AML-193 (cell line): Measurements from ENCODE around the gene IFT43.

ENCODE experiments used
- DNase-seq, 2 experiments: peaks; one replicate each; lab custom pipeline; 2025; lab: John Stamatoyannopoulos, UW

IFT43 gene

GRCh38 chr14:76081642-76082041, 96.1 kb downstream of the IFT43 start:
- no peak for DNase-seq

- no peak for DNase-seq
Observed at GRCh38 chr14:76083796-76084765, 98.5 kb downstream of the IFT43 start.

DNA sequence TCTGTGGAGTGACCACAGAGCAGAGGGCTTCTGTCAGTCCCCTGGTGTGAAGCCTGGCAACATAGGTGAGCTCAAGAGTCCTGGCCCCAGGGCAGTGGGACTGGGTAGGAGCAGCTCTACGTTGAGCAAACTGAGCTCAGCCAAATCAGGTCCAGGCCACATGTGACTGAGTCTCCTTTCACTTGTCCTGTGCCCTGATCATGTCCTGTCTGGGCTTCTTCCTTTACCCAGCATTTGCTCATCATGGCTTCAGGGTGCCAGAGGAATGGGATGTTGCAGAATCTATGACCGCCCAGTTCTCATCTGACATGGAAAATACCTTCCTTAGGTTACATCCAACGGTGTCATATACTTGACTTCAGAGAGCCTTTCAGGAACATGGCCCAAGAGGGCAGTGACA, 99.8 kb downstream of the IFT43 start:
- no peak for DNase-seq

- no peak for DNase-seq
Observed at GRCh38 chr14:76086636-76087035, 101.1 kb downstream of the IFT43 start.

- no peak for DNase-seq
Observed at GRCh38 chr14:76088326-76088725, 102.8 kb downstream of the IFT43 start.

GRCh38 chr14:76088771-76089571, 103.4 kb downstream of the IFT43 start:
- no peak for DNase-seq

DNA sequence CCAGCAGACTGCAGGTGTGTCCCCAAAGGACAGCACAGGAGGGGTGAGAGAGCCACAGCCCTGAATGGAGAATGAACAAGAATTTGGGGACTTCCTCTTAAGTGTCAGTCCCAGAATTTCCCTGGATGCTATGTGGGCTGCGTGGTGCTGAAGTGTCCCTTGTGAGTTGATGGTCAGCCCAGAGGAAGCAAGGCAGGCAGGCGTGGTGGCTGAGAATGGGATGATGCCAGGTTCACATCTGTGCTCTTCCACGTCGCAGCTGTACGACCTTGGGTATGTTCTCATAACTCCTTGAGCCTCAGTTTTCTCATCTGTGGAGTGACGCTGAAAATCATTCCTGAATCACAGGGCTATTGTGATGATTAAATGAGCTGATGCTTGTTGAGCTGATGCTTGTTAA, 104.0 kb downstream of the IFT43 start:
- DNase-seq = no peak

DNA sequence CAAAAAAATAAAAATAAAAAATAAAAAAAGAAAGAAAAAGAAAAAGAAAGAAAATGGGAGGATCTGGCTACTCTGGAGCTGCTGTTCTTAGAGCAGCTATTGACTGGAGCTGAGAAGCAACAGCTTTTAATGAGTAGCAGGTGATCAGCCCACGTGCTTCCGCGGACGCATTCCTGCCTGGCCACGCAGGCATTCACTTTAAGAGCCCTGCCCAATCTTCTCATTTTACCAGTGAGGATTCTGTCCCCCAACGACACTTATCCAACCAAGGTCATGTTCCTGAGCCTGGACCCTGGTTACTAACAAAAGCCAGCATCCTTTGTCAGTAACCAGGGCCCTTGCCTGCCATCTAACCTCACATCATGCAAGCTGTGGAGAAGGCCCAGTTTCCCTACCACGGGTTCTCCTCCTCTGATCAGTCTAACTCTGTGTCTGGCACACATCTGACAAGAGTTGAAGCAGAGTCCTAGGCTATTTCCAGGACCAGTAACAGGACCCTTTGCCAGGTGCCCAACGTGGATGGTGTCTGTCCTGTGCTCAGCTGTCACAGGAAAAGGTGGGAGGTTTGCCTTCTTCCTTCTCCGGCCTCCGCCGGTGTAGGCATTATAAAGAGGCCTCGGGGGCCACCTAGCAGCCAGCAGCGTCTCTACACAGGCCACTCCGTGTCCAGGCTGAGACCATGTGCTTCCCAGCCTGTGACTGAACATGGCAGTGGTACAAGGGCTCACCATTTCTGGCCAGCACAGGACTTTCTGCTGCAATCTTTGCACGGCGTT, 105.2 kb downstream of the IFT43 start:
- no peak for DNase-seq

GRCh38 chr14:76093077-76093476, 107.5 kb downstream of the IFT43 start:
- no peak for DNase-seq

- no peak for DNase-seq
Observed at GRCh38 chr14:76096257-76096656, 110.7 kb downstream of the IFT43 start.

- no peak for DNase-seq
Observed at GRCh38 chr14:76097547-76097946, 112.0 kb downstream of the IFT43 start.

- DNase-seq = no peak
Observed at GRCh38 chr14:76098047-76098446, 112.5 kb downstream of the IFT43 start.

DNA sequence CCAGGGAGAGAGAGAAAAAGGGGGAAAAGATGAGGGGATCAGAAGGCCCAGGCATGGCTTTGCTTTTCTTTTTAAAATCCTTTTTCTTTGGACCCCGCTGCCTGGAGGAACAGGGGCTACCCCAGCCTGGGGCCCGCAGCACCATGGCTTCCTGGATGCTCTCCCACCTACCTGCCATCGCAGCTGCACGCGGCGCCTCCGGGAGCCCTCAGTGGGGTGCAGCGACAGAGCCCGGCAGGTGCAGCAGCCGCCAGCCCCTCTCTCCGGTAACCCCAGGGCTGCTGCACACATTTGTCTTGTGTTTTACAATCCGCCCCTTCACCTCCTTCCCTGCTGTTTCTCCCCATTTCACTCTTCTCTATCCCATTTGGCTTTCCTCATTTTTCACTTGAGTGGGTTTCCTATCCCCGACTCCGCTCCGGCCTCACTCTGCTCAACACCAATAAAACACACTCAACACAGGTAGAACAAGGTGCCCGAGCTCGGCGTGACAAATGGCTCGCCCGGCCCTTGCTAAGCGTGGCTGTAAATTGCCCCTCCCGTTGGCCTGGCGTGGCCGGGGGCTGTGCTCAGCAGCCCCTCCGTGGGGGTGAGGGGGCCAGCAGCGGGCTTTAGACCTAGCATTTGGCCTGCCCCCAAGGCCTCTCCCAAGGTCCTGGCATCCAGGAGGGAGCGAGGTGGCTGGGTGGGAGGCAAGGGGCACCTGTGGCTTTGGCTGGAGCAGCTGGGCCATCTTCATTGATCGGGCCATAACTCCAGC, 113.5 kb downstream of the IFT43 start:
- no peak for DNase-seq

GRCh38 chr14:76100236-76100635, 114.7 kb downstream of the IFT43 start:
- DNase-seq = no peak

- no peak for DNase-seq
Observed at GRCh38 chr14:76101391-76102379, 116.1 kb downstream of the IFT43 start.

DNA sequence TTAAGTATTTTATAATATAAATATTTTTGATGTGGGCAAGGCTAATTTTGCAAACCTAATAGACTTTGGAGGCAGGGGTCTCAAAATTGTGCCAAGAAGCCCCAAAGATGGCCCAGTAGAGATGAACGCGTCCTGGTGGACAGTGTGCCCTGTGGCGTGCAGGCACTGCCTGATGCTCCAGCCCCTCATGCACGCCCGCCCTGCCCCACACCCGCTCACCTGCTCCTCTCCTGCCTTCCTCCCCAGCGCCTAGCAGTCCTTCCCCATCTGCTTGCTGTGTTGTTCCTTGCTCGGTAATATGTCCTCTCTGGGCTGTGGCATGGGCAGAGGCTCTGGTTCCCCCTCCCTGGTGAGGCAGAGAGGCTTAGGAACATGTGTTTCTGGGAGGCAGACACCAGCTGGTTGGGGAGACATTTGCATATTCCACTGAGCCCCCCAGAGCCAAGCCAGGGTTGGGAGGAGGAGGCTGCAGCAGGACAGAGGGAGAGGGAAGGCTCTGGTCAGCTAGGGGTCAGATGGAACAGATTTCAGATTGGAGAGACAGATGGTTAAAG, 119.3 kb downstream of the IFT43 start:
- no peak for DNase-seq

DNA sequence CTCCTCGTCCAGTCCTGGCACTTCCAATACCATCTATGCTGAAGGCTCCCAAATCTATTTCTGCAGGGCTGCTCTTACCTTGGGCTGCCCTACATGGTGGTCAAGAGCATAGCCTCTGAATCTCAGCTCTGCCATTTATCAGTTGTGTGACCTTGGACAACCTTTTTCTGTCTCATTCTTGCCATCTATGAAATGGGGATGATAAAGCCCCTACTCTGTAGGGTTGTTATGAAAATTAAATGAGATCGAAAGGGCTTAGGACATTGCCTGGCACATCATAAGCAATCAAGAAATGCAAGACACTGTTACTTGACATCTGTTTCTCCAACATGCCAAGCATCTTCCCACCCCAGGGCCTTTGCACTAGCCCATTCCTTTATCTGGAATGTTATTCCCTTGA, 120.6 kb downstream of the IFT43 start:
- DNase-seq = no peak

DNA sequence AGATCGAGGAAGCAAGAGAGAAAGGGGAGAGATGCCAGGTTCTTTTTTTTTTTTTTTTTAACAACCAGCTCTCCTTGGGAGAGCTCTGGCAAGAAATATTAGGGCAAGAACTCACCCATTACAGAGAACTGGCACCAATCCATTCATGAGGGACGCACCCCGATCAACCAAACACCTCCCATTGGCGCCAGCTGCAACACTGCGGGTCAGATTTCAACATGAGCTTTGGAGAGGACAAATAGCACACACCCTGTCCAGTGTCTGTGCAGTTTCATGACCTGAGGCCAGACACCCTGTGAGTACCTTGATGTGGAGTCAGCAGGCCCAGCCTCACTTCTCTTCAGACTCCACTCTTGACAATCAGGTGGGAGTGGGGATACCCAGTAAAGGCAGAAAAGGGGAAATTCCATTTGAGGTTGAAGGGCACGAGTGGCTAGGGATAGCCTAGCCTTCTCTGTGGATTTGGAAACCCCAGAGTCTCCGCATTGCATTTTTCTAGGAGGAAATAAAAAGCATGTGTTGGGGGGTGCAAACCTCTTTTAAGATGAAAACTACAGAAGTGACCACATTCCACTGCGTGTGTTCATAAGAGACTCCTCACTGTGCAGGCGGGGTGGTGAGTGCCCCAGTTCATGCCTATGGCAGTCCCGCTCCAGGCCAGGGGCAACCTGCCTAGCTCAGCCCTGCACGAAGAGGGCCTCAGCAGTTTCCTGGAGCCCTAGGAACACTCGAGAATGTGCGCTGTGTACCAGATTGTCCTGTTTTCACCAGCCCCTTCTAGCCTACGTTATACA, 123.7 kb downstream of the IFT43 start:
- no peak for DNase-seq
